ENCODE data around the gene SLC7A7.

DNA sequence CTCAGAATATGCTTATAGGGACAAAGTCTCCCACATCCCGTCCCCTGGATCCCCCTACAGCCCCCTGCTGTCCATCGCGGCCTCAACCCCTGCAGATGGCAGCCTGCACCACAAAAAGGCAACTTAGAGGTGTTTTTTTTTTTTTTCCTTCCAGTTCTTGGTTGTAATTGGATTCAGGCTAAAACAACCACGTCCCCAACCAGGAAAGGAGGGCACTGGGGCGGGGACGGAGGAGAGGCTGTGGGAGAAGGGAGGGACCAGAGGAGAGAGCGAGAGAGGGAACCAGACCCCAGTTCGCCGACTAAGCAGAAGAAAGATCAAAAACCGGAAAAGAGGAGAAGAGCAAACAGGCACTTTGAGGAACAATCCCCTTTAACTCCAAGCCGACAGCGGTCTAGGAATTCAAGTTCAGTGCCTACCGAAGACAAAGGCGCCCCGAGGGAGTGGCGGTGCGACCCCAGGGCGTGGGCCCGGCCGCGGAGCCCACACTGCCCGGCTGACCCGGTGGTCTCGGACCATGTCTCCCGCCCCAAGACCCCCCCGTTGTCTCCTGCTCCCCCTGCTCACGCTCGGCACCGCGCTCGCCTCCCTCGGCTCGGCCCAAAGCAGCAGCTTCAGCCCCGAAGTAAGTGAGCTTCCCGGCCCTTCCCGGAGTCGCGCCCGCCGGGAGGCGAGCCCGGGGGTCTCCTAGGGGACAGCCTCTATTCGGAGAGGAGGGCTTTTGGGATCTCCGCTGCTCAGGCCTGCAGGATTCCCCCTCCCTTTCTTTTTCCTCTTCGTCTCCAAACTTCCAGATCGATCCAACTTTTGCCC, 21.3 kb upstream of the SLC7A7 start, which contains the start of gene MMP14:
- no peak for TF ChIP-seq GATA2 (IDR thresholded peaks at IDR 0.05; ENCODE audit: low read depth, low read length)
- TF ChIP-seq GATA3 (IDR thresholded peaks at IDR 0.05; ENCODE audit: low read depth, low read length): no peak
